ENCODE results near the gene SLC17A7. TPM values are rescaled to one million over a fixed set of nuclear protein-coding genes. Genes with fewer than 3 reads are reported as not detected.

SLC17A7 gene
- total RNA-seq, 4 donors from 2014 or later = 0.48 to 6.3 (median 1.0) TPM

GRCh38 chr19:49389406-49389805 lies 51.9 kb downstream of the SLC17A7 start:
- no peak for TF ChIP-seq CTCF (IDR thresholded peaks at IDR 0.05)
- ATAC-seq (ENCODE audit: low FRiP score) = no peak
- DNase-seq (ENCODE audit: low spot score) = no peak

DNA sequence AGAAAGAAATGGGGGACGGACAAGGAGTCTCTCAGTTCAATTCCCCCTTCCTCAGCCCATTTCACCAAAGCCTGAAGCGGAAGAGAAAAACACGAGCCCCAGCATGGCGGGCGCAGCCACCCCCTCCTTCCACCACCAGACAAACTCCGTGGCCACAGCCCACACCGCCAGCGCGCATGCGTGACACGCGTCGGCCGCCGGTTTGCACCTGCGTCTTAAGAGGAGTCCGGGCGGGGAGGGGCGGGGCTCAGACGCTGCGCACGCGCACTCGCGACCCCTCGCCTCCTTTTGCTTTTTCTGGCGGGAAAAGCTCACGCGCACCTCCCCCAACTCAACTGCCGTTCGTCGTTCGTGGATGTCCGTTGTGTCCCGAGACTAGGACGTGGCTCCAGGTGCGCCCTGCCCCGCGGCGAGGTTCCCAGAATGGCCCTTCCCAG lies 53.4 kb downstream of the SLC17A7 start, which contains the start of gene KASH5:
Gene KASH5, plus strand, starts transcription at position 314 of the 437 bp plus-strand sequence. CDS start 2,635 bp downstream, outside the sequence.
- no peak for ATAC-seq (ENCODE audit: low FRiP score)
- no peak for DNase-seq (ENCODE audit: low spot score)
- TF ChIP-seq CTCF (IDR thresholded peaks at IDR 0.05) = no peak

DNA sequence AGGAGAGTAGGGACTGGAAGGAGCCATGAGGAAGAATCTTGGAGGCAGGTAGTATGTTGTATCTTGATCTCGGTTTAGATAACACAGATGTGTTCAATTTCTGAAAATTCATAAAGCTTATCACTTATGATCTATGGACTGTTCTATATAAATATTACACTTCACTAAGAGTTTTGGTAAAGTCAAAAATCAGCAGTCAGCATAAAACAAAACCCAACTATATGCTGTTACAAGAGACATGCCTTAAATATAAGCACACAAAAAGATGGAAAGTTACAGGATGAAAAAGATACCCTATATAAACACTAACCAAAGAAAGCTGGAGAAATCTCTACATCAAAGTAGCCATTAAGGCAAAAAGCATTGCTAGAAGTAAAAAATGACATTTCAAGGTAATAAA lies 57.7 kb downstream of the SLC17A7 start:
- DNase-seq (ENCODE audit: low spot score) (no peak), ATAC-seq (ENCODE audit: low FRiP score) (no peak)
- TF ChIP-seq CTCF (IDR thresholded peaks at IDR 0.05) = no peak

- no peak for TF ChIP-seq CTCF (IDR thresholded peaks at IDR 0.05)
- DNase-seq (ENCODE audit: low spot score) (no peak), ATAC-seq (ENCODE audit: low FRiP score) (no peak)
Observed at GRCh38 chr19:49382639-49383038, 58.7 kb downstream of the SLC17A7 start.

DNA sequence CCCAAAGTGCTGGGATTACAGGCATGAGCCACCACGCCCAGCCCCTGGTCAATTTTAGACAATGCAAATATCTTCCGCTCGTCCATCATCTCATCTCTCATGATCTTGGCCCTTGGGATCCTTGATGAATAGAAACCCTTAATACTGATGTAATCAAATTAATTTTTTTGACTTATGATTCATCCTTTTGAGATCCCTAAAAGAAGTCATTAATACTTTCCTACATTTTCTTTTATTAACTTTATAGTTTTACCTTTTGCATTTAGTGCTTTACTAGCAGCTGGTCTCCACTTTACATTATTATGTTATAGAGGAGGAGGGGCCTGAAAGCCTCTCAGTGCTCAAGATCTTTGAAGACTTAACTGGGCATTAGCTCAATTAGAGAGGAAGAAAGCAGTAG lies 60.9 kb downstream of the SLC17A7 start:
- no peak for TF ChIP-seq CTCF (IDR thresholded peaks at IDR 0.05)
- DNase-seq (ENCODE audit: low spot score) (no peak), ATAC-seq (ENCODE audit: low FRiP score) (no peak)

Small RNA genes lying within 50 kb of the gene (small RNA-seq; reads per million reads assigned to genes)
- not detected for gene SNORD32A
- gene SNORD33 = not detected
- not detected for gene SNORD34
- gene SNORD35A = not detected

Other genes with a start within 250 kb of the SLC17A7 start
- 1 to 10 TPM; 1.0 to 5.7 (median 1.4) TPM for gene SLC6A16, start 116.3 kb downstream of the SLC17A7 start, total RNA-seq
- gene CD37, start 106.1 kb downstream of the SLC17A7 start, total RNA-seq = 10 to 100 TPM; 10.3 to 43.8 (median 21.5) TPM
- gene TEAD2, start 79.1 kb downstream of the SLC17A7 start, total RNA-seq = 10 to 100 TPM; 19.9 to 35.0 (median 26.1) TPM
- not detected for gene DKKL1, start 77.7 kb downstream of the SLC17A7 start, total RNA-seq
- gene KASH5, start 53.3 kb downstream of the SLC17A7 start, total RNA-seq = under 1 TPM in 1 of 4 donors, not detected in 3; 0.56 TPM
- gene PTH2, start 18.1 kb downstream of the SLC17A7 start, total RNA-seq = not detected
- gene GFY, start 16.1 kb downstream of the SLC17A7 start, total RNA-seq = not detected
- 10 to 100 TPM; 52.7 to 87.4 (median 75.7) TPM for gene PIH1D1, start 10.3 kb upstream of the SLC17A7 start, total RNA-seq
- gene ALDH16A1, start 11.7 kb upstream of the SLC17A7 start, total RNA-seq = 10 to 100 TPM; 20.3 to 48.1 (median 34.6) TPM
- 10 to 100 TPM in 1 of 4 donors, 1 to 10 TPM in 3; 2.3 to 11.2 (median 2.6) TPM for gene FLT3LG, start 32.7 kb upstream of the SLC17A7 start, total RNA-seq
- 1,000 to 10,000 TPM; 2,551 to 3,862 (median 3,160) TPM for gene RPL13A, start 46.1 kb upstream of the SLC17A7 start, total RNA-seq
- gene RPS11, start 54.9 kb upstream of the SLC17A7 start, total RNA-seq = 1,000 to 10,000 TPM; 3,715 to 4,750 (median 4,286) TPM
- gene FCGRT, start 71.1 kb upstream of the SLC17A7 start, total RNA-seq = 100 to 1,000 TPM; 314 to 479 (median 337) TPM
- gene RCN3, start 86.5 kb upstream of the SLC17A7 start, total RNA-seq = 10 to 100 TPM; 23.7 to 70.1 (median 26.9) TPM
- gene NOSIP, start 139.0 kb upstream of the SLC17A7 start, total RNA-seq = 10 to 100 TPM; 36.9 to 70.8 (median 46.4) TPM
- 1 to 10 TPM in 2 of 4 donors, under 1 TPM in 1, not detected in 1; 0.79 to 5.2 (median 2.3) TPM for gene PRRG2, start 139.8 kb upstream of the SLC17A7 start, total RNA-seq
- 10 to 100 TPM in 1 of 4 donors, 1 to 10 TPM in 3; 3.3 to 11.3 (median 4.1) TPM for gene PRR12, start 149.7 kb upstream of the SLC17A7 start, total RNA-seq
- gene RRAS, start 198.6 kb upstream of the SLC17A7 start, total RNA-seq = 10 to 100 TPM; 72.2 to 91.0 (median 76.8) TPM
- gene SCAF1, start 200.7 kb upstream of the SLC17A7 start, total RNA-seq = 10 to 100 TPM in 2 of 4 donors, 1 to 10 TPM in 2; 8.8 to 13.6 (median 11.5) TPM
- gene IRF3, start 224.3 kb upstream of the SLC17A7 start, total RNA-seq = 10 to 100 TPM; 32.4 to 62.7 (median 36.4) TPM
- gene BCL2L12, start 224.4 kb upstream of the SLC17A7 start, total RNA-seq = 1 to 10 TPM; 3.6 to 9.2 (median 5.9) TPM
- 100 to 1,000 TPM; 150 to 250 (median 170) TPM for gene PRMT1, start 235.7 kb upstream of the SLC17A7 start, total RNA-seq
- 1 to 10 TPM; 1.2 to 3.4 (median 2.3) TPM for gene ADM5, start 248.1 kb upstream of the SLC17A7 start, total RNA-seq
- gene CPT1C, start 249.6 kb upstream of the SLC17A7 start, total RNA-seq = 1 to 10 TPM; 1.8 to 5.9 (median 4.8) TPM